ENCODE results near the gene STUB1. TPM values are rescaled to one million over a fixed set of nuclear protein-coding genes. Genes with fewer than 3 reads are reported as not detected.
A peak's percentile ranks its signal among the peaks of the same experiment; 100 is the strongest.

STUB1 gene
- total RNA-seq, 3 donors from 2014 or later = 127 to 184 (median 175) TPM

- peaks cover 17 to 90% of the 10 kb centered on the region in 2 donors for H3K27me3 ChIP-seq
Observed at GRCh38 chr16:703406-703805, 23.2 kb downstream of the STUB1 start.

GRCh38 chr16:704047-704446 is 23.8 kb downstream of the STUB1 start:
- no peak for DNase-seq (ENCODE audit: low spot score in 2 of 2)
- Histone ChIP-seq H3K36me3 (no peaks in the 10 kb centered on the region), H3K27ac (no peak overlapping the region), H3K9me3 (no peaks in the 10 kb centered on the region), H3K4me3 (no peak overlapping the region), H3K4me1 (peaks cover 2 to 6% of the 10 kb centered on the region in 2 donors), H3K27me3 (peaks cover 18 to 95% of the 10 kb centered on the region in 2 donors)
- TF ChIP-seq CTCF (IDR thresholded peaks at IDR 0.05) (no peak), POLR2AphosphoS5 (IDR thresholded peaks at IDR 0.05) (no peak), POLR2A (IDR thresholded peaks at IDR 0.05) (no peak)
- intact Hi-C loops (cut with DNase I; ENCODE audit: low total_unique reads) = no loop called here

More at GRCh38 chr16:703406-703805, 23.2 kb downstream of the STUB1 start:
- Histone ChIP-seq H3K4me3 (no peak overlapping the region), H3K27ac (no peak overlapping the region), H3K9me3 (no peaks in the 10 kb centered on the region), H3K4me1 (peaks cover 2 to 6% of the 10 kb centered on the region in 2 donors), H3K36me3 (no peaks in the 10 kb centered on the region)
- intact Hi-C loops (cut with DNase I; ENCODE audit: low total_unique reads) = no loop called here
- TF ChIP-seq POLR2A (IDR thresholded peaks at IDR 0.05) (no peak), CTCF (IDR thresholded peaks at IDR 0.05) (no peak), POLR2AphosphoS5 (IDR thresholded peaks at IDR 0.05) (no peak)
- no peak for DNase-seq (ENCODE audit: low spot score in 2 of 2)

- TF ChIP-seq POLR2AphosphoS5 (IDR thresholded peaks at IDR 0.05) (no peak), POLR2A (IDR thresholded peaks at IDR 0.05) (no peak), CTCF (IDR thresholded peaks at IDR 0.05) (no peak)
Observed at GRCh38 chr16:704552-705380, 24.6 kb downstream of the STUB1 start.

GRCh38 chr16:705431-706188 is 25.4 kb downstream of the STUB1 start, which contains the start of gene FBXL16:
TSS of gene FBXL16 (minus strand) at chr16:705801. CDS start at chr16:697405, 8,396 bp downstream.
- intact Hi-C loops (cut with DNase I; ENCODE audit: low total_unique reads) = no loop called here
- Histone ChIP-seq H3K27me3 (peaks cover 24 to 95% of the 10 kb centered on the region in 2 donors), H3K4me3 (peak within 1 kb of the TSS in 2 of 3 donors; percentile 27 to 60), H3K27ac (no peak within 1 kb of the TSS), H3K9me3 (no peaks in the 10 kb centered on the region), H3K4me1 (peaks cover 2 to 6% of the 10 kb centered on the region in 2 donors), H3K36me3 (no peaks in the 10 kb centered on the region)
- no peak for DNase-seq (ENCODE audit: low spot score in 2 of 2)
- TF ChIP-seq CTCF (IDR thresholded peaks at IDR 0.05) (no peak), POLR2A (IDR thresholded peaks at IDR 0.05) (no peak)

More at GRCh38 chr16:704552-705380, 24.6 kb downstream of the STUB1 start:
- Histone ChIP-seq H3K27me3 (peaks cover 23 to 95% of the 10 kb centered on the region in 2 donors), H3K27ac (no peak overlapping the region), H3K4me1 (peaks cover 2 to 6% of the 10 kb centered on the region in 2 donors), H3K36me3 (no peaks in the 10 kb centered on the region), H3K4me3 (peak overlapping the region in 2 of 3 donors; percentile 27 to 60), H3K9me3 (no peaks in the 10 kb centered on the region)
- DNase-seq (ENCODE audit: low spot score in 2 of 2) = no peak
- intact Hi-C loops (cut with DNase I; ENCODE audit: low total_unique reads) = no loop called here
